Neural progenitor cell (in vitro differentiated cells): ENCODE measurements around the gene GTPBP3. TPM values are rescaled to one million over a fixed set of nuclear protein-coding genes. Genes with fewer than 3 reads are reported as not detected.

Experiments used
- DNase-seq: peaks from one replicate; pipeline ENCODE4 v3.0.0-alpha.2; 2016; ENCODE audit warnings: low spot score
- H2AFZ ChIP-seq: fragments of 200-600 bp; sonication (generic); replicated peaks from 2 replicates; pipeline ENCODE4 v1.6.1; 2016; ENCODE audit warnings: antibody characterized with exemption
- H3F3A ChIP-seq: fragments of 200-600 bp; sonication (generic); 2 replicates; pipeline ENCODE4 v1.6.1; 2016; ENCODE audit warnings: antibody characterized with exemption, low read depth
- H3K27ac ChIP-seq: fragments of 200-600 bp; sonication (generic); 2 replicates; pipeline ENCODE4 v1.5.1; 2016; ENCODE audit warnings: mild to moderate bottlenecking
- H3K27me3 ChIP-seq: fragments of 200-600 bp; sonication (generic); 2 replicates; pipeline ENCODE4 v1.6.1; 2016; ENCODE audit warnings: mild to moderate bottlenecking, moderate library complexity
- H3K36me3 ChIP-seq: fragments of 200-600 bp; sonication (generic); 2 replicates; pipeline ENCODE4 v1.5.1; 2016
- H3K4me1 ChIP-seq: fragments of 200-600 bp; sonication (generic); 2 replicates; pipeline ENCODE4 v1.6.1; 2016; ENCODE audit warnings: mixed run types
- H3K4me2 ChIP-seq: fragments of 200-600 bp; sonication (generic); 2 replicates; pipeline ENCODE4 v1.6.1; 2016
- H3K4me3 ChIP-seq: fragments of 200-600 bp; sonication (generic); 2 replicates; pipeline ENCODE4 v1.5.1; 2016
- H3K79me2 ChIP-seq: fragments of 200-600 bp; sonication (generic); 2 replicates; pipeline ENCODE4 v1.6.1; 2016; ENCODE audit warnings: low read depth
- H3K9ac ChIP-seq: fragments of 200-600 bp; sonication (generic); 2 replicates; pipeline ENCODE4 v1.6.1; 2016
- H3K9me3 ChIP-seq: fragments of 200-600 bp; sonication (generic); 2 replicates; pipeline ENCODE4 v1.5.1; 2016; ENCODE audit warnings: low read depth
- H4K20me1 ChIP-seq: fragments of 200-600 bp; sonication (generic); 2 replicates; pipeline ENCODE4 v1.6.1; 2016; ENCODE audit warnings: low read depth
- H3K27ac Mint-ChIP-seq: 3 replicates; pipeline ENCODE4 v1.8.0; 2021; ENCODE audit warnings: mixed read lengths
- H3K27me3 Mint-ChIP-seq: 2 replicates; pipeline ENCODE4 v1.8.0; 2022; ENCODE audit warnings: low read depth, mild to moderate bottlenecking, inconsistent platforms, moderate library complexity, mixed read lengths; ENCODE audit not compliant: insufficient read depth
- H3K36me3 Mint-ChIP-seq: 3 replicates; pipeline ENCODE4 v1.8.0; 2021; ENCODE audit warnings: mixed read lengths
- H3K4me1 Mint-ChIP-seq: 3 replicates; pipeline ENCODE4 v1.8.0; 2021; ENCODE audit warnings: mixed read lengths
- H3K4me3 Mint-ChIP-seq: 3 replicates; pipeline ENCODE4 v1.8.0; 2021; ENCODE audit warnings: mild to moderate bottlenecking, moderate library complexity, mixed read lengths
- H3K9me3 Mint-ChIP-seq: 3 replicates; pipeline ENCODE4 v1.8.0; 2020; ENCODE audit warnings: mixed read lengths
- EZH2 ChIP-seq: fragments of 200-600 bp; sonication (generic); IDR thresholded peaks from 2 replicates; pipeline ENCODE4 v1.6.1; 2017; ENCODE audit warnings: antibody characterized with exemption, mild to moderate bottlenecking, moderate library complexity
- EZH2phosphoT487 ChIP-seq: fragments of 200-600 bp; sonication (generic); IDR thresholded peaks from 2 replicates; pipeline ENCODE4 v1.6.1; 2017; ENCODE audit warnings: antibody characterized with exemption
- total RNA-seq: library from RNA; depleted of rRNA; stranded (reverse); fragments of >200 nt; gene quantifications from 2 replicates; pipeline ENCODE4 v1.2.3, GENCODE V29; 2015; ENCODE audit warnings: low replicate concordance
- TF ChIP-seq, protein P1 (sequence below): fragments of 200-600 bp; sonication (generic); IDR thresholded peaks from 2 replicates; pipeline ENCODE4 v1.5.1; 2017; ENCODE audit warnings: antibody characterized with exemption, mild to moderate bottlenecking

Gene GTPBP3
- total RNA-seq, 1 donor from 2014 or later = 13.2 TPM

DNA sequence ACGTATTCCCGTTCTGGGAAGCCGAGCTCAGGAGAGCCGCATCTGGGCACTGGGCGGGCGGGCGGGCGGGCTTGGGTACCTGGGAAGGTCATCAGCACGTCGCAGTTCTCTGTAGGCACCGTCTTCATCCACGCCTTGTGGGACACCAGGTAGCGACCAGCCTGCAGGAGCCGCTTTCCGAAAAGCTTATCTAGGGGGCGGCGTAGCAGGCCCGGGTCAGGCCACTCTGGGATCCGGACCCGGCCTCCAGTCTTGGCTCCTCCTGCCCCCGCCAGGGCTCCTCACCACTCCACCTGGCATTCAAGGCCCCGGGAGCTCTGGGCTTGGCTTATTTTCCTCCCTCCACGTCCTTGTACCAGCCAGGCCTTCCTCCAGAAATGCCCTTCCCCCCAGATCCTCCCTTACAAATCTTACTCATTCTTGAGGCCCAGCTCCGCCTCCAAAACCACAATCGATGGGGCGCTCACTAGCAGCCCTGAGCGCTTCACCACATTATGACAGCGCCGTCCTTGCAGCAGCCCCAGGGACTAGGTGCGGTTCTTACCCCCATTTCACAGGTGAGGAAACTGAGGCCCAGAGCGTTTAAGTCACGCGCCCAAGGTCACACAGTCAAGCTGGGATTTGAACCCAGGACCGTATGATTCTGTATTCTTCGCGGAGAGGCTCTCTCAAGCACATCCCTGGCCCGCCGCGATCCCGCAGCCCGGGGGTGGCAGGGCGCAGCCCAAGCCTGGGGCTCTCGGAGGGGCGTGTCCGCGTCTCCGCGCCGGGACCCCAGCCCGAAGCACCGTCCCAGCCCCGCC, 3.5 kb upstream of the GTPBP3 start:
- DNase-seq = peak; percentile 50
- H3K4me2 ChIP-seq = peak overlapping the region; percentile 86

GRCh38 chr19:17334414-17335409, 2.6 kb upstream of the GTPBP3 start, which contains the start of gene ANO8:
TSS of gene ANO8 (minus strand) at chr19:17334855. CDS start at chr19:17334670, 185 bp downstream.
- Histone ChIP-seq H2AFZ (peak within 1 kb of the TSS; percentile 82), H3K36me3 (no peaks in the 10 kb centered on the region), H3K9ac (peak within 1 kb of the TSS; percentile 34), H3K4me1 (peaks cover 5% of the 10 kb centered on the region), H3K27ac (no peak within 1 kb of the TSS), H3K79me2 (peaks cover 15% of the 10 kb centered on the region), H3K27me3 (peaks cover 3% of the 10 kb centered on the region), H4K20me1 (peaks cover 8% of the 10 kb centered on the region), H3K4me3 (peak within 1 kb of the TSS; percentile 97), H3F3A (peaks cover 49% of the 10 kb centered on the region), H3K9me3 (no peaks in the 10 kb centered on the region), H3K4me2 (peak within 1 kb of the TSS; percentile 86)
- H3K36me3 Mint-ChIP-seq = peaks cover 15% of the 10 kb centered on the region
- TF ChIP-seq EZH2phosphoT487 (no peak), EZH2 (peak; percentile 35)
- peaks cover 22% of the 10 kb centered on the region for H3K4me1 Mint-ChIP-seq
- H3K9me3 Mint-ChIP-seq = no peaks in the 10 kb centered on the region
- peak within 1 kb of the TSS; percentile 87 for H3K27ac Mint-ChIP-seq
- peak; percentile 98 for DNase-seq
- H3K4me3 Mint-ChIP-seq = peak within 1 kb of the TSS; percentile 100
- peaks cover 18% of the 10 kb centered on the region for H3K27me3 Mint-ChIP-seq

More for the DNA sequence above, 3.5 kb upstream of the GTPBP3 start:
- peak overlapping the region; percentile 91 for H3K4me3 Mint-ChIP-seq
- H3K9me3 Mint-ChIP-seq = no peaks in the 10 kb centered on the region
- Histone ChIP-seq H3K36me3 (no peaks in the 10 kb centered on the region), H3K9me3 (no peaks in the 10 kb centered on the region), H3F3A (peaks cover 52% of the 10 kb centered on the region), H4K20me1 (peaks cover 8% of the 10 kb centered on the region), H3K4me1 (peaks cover 7% of the 10 kb centered on the region), H3K4me3 (peak overlapping the region; percentile 97), H3K27ac (no peak overlapping the region), H3K79me2 (peaks cover 15% of the 10 kb centered on the region), H2AFZ (peak overlapping the region; percentile 82), H3K9ac (peak overlapping the region; percentile 34), H3K27me3 (peaks cover 12% of the 10 kb centered on the region)
- peaks cover 16% of the 10 kb centered on the region for H3K36me3 Mint-ChIP-seq
- TF ChIP-seq EZH2phosphoT487 = no peak
- TF ChIP-seq EZH2 = no peak
- TF ChIP-seq, protein P1, sequence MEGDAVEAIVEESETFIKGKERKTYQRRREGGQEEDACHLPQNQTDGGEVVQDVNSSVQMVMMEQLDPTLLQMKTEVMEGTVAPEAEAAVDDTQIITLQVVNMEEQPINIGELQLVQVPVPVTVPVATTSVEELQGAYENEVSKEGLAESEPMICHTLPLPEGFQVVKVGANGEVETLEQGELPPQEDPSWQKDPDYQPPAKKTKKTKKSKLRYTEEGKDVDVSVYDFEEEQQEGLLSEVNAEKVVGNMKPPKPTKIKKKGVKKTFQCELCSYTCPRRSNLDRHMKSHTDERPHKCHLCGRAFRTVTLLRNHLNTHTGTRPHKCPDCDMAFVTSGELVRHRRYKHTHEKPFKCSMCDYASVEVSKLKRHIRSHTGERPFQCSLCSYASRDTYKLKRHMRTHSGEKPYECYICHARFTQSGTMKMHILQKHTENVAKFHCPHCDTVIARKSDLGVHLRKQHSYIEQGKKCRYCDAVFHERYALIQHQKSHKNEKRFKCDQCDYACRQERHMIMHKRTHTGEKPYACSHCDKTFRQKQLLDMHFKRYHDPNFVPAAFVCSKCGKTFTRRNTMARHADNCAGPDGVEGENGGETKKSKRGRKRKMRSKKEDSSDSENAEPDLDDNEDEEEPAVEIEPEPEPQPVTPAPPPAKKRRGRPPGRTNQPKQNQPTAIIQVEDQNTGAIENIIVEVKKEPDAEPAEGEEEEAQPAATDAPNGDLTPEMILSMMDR = no peak
- peak overlapping the region; percentile 79 for H3K27ac Mint-ChIP-seq
- H3K4me1 Mint-ChIP-seq = peaks cover 22% of the 10 kb centered on the region
- H3K27me3 Mint-ChIP-seq = peaks cover 18% of the 10 kb centered on the region

DNA sequence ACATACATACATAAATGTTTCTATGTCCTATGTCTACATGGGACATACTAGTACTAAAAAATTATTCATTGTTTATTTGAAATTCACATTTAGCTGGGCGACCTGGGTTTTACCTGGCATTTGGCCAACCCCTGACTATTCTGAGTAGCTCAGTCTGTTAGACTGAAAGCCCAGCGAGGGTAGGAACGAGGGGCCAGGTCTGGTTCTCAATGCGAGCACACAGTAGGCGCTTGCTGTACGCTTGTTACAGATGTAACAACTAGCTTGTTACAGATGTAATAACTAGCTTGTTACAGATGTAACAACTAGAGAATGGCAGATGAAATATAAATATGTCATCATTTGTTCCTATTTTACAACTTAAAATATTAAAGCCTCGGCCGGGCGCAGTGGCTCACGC, 1.8 kb upstream of the GTPBP3 start:
- Histone ChIP-seq H2AFZ (no peak overlapping the region), H4K20me1 (peaks cover 5% of the 10 kb centered on the region), H3K27me3 (no peaks in the 10 kb centered on the region), H3K79me2 (peaks cover 15% of the 10 kb centered on the region), H3K4me3 (no peak overlapping the region), H3K4me2 (no peak overlapping the region), H3K4me1 (peaks cover 5% of the 10 kb centered on the region), H3K9ac (no peak overlapping the region), H3K27ac (no peak overlapping the region), H3K9me3 (no peaks in the 10 kb centered on the region), H3F3A (peaks cover 48% of the 10 kb centered on the region), H3K36me3 (no peaks in the 10 kb centered on the region)
- H3K27ac Mint-ChIP-seq = no peak overlapping the region
- no peaks in the 10 kb centered on the region for H3K9me3 Mint-ChIP-seq
- TF ChIP-seq EZH2phosphoT487 (no peak), EZH2 (no peak)
- TF ChIP-seq, protein P1 = no peak
- H3K36me3 Mint-ChIP-seq = peaks cover 10% of the 10 kb centered on the region
- DNase-seq = no peak
- H3K4me3 Mint-ChIP-seq = peak overlapping the region; percentile 100
- peaks cover 18% of the 10 kb centered on the region for H3K27me3 Mint-ChIP-seq
- peaks cover 21% of the 10 kb centered on the region for H3K4me1 Mint-ChIP-seq
